BLaER1 treated with 17β-estradiol and CSF1 and Interleukin-3, amounts not matched to agents 10 nM and 100 nM (cell line): ENCODE data around the gene SLC6A9.
A peak's percentile ranks its signal among the peaks of the same experiment; 100 is the strongest.

ENCODE experiments used
- H3K27ac ChIP-seq, 11 experiments: shearing (Covaris generic); formaldehyde crosslinking; 2 replicates each; pipeline ENCODE4 v1.8.1; 2022
- H3K27me3 ChIP-seq, 11 experiments: shearing (Covaris generic); formaldehyde crosslinking; 2 replicates each; pipeline ENCODE4 v1.8.1; 2022
- H3K36me3 ChIP-seq, 11 experiments: shearing (Covaris generic); formaldehyde crosslinking; 2 replicates each; pipeline ENCODE4 v1.8.1; 2022
- H3K4me1 ChIP-seq, 10 experiments: shearing (Covaris generic); formaldehyde crosslinking; 2 replicates each; pipeline ENCODE4 v1.8.1; 2022
- H3K4me2 ChIP-seq, 11 experiments: shearing (Covaris generic); formaldehyde crosslinking; 2 replicates each; pipeline ENCODE4 v1.8.1; 2022
- H3K4me3 ChIP-seq, 10 experiments: shearing (Covaris generic); formaldehyde crosslinking; 2 replicates each; pipeline ENCODE4 v1.8.1; 2022
- H3K9ac ChIP-seq, 11 experiments: shearing (Covaris generic); formaldehyde crosslinking; 2 replicates each; pipeline ENCODE4 v1.8.1; 2022
- H3K9me3 ChIP-seq, 11 experiments: shearing (Covaris generic); formaldehyde crosslinking; replicated peaks in 1 of 11; 2 replicates each; pipeline ENCODE4 v1.8.1; 2022
- H4K20me1 ChIP-seq, 11 experiments: shearing (Covaris generic); formaldehyde crosslinking; 2 replicates each; pipeline ENCODE4 v1.8.1; 2022
- Cebpa-rat ChIP-seq, 11 experiments: shearing (Covaris generic); IDR thresholded peaks; 2 replicates each; pipeline ENCODE4 v1.8.1; 2022

Gene SLC6A9

DNA sequence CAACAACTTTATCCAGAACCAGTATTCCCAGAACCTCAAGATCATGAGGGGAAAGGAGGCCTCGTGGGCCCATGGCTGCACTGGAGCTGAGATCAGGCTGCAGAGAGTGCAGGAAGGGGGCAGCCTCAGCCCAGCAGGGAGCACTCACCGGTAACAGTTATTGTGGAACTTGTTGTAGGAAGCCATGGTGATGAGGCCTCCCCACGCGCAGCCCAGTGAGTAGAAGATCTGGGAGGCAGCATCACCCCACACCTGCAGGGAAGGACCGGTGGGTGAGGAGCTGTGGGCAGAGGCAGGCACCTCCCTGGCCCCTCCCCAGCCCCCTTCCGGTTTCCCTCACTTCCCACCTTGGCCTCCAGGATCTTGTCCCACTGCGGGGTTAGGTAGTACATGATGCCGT is 29.1 kb downstream of the SLC6A9 start:
- Histone ChIP-seq H3K9me3 (no peaks in the 10 kb centered on the region), H3K36me3 (no peaks in the 10 kb centered on the region), H3K27me3 (no peaks in the 10 kb centered on the region), H3K4me3 (no peak overlapping the region), H3K9ac (no peak overlapping the region), H3K4me1 (peaks cover 0 to 20% (median 10%) of the 10 kb centered on the region in 10 experiments; a peak in 17 of 20 replicates), H4K20me1 (peaks cover 0 to 7% (median 0%) of the 10 kb centered on the region in 11 experiments; a peak in 3 of 22 replicates), H3K27ac (no peak overlapping the region), H3K4me2 (no peak overlapping the region)
- TF ChIP-seq Cebpa-rat (IDR thresholded peaks at IDR 0.05), result no peak

GRCh38 chr1:44000122-44000665 is 31.1 kb downstream of the SLC6A9 start:
- Histone ChIP-seq H3K4me3 (no peak overlapping the region), H3K27ac (no peak overlapping the region), H3K4me2 (no peak overlapping the region), H3K36me3 (no peaks in the 10 kb centered on the region), H3K9ac (no peak overlapping the region), H4K20me1 (peaks cover 0 to 11% (median 0%) of the 10 kb centered on the region in 11 experiments; a peak in 5 of 22 replicates), H3K27me3 (no peaks in the 10 kb centered on the region), H3K4me1 (peaks cover under 1 to 36% (median 26%) of the 10 kb centered on the region in 10 experiments), H3K9me3 (no peaks in the 10 kb centered on the region)
- no peak for TF ChIP-seq Cebpa-rat (IDR thresholded peaks at IDR 0.05)

DNA sequence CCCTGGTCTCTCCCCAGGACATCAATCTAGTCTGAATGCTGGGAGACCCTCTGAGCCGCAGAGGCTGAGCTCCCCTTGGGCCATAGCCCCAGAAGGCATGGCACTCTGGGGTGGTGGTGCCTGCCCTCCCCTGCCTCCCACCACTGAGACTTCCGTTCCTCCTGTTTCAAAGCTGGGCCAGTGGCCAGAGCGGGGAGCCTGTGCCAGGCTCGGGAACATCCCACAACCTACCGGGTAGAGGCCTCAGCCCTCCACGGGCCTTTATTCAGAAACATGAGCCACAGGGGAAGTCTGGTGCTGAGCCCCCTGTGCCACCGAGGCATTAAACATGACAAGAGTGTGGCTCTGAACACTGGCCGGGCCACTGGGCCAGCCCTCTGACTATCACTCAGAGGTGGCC is 31.8 kb downstream of the SLC6A9 start:
- Histone ChIP-seq H3K36me3 (no peaks in the 10 kb centered on the region), H3K9ac (no peak overlapping the region), H4K20me1 (peaks cover 0 to 14% (median 0%) of the 10 kb centered on the region in 11 experiments; a peak in 5 of 22 replicates), H3K4me1 (peaks cover 8 to 37% (median 34%) of the 10 kb centered on the region in 10 experiments), H3K27me3 (no peaks in the 10 kb centered on the region), H3K4me3 (no peak overlapping the region), H3K9me3 (no peaks in the 10 kb centered on the region), H3K4me2 (peak overlapping the region in 8 of 11 experiments; percentile 14 to 49 (median 30); a peak in 12 of 22 replicates), H3K27ac (no peak overlapping the region)
- TF ChIP-seq Cebpa-rat (IDR thresholded peaks at IDR 0.05), result no peak

DNA sequence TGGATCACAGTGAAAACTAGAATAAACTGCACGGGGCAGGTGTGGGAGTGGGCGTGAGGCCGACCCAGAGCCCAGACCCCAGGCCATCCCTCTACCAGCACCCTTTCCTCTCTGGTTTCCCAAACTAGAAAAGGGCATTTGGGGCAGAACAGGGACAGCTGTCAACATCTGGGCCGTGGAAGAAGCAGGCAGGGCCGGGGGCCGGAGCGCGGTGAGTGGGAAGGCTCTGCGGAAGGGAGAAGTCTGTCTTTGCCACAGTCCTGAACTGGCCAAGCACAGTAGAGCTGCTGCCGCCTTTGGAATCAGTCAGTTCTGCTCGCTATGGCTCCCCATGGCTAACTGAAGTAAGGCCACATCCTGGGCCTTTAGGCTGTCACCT is 33.3 kb downstream of the SLC6A9 start:
- Histone ChIP-seq H3K4me2 (no peak overlapping the region), H3K27ac (no peak overlapping the region), H4K20me1 (peaks cover 0 to 14% (median 0%) of the 10 kb centered on the region in 11 experiments; a peak in 5 of 22 replicates), H3K36me3 (no peaks in the 10 kb centered on the region), H3K4me3 (no peak overlapping the region), H3K9me3 (no peaks in the 10 kb centered on the region), H3K27me3 (no peaks in the 10 kb centered on the region), H3K4me1 (peaks cover 21 to 52% (median 47%) of the 10 kb centered on the region in 10 experiments), H3K9ac (no peak overlapping the region)
- TF ChIP-seq Cebpa-rat (IDR thresholded peaks at IDR 0.05), result no peak

GRCh38 chr1:43997295-43997999 is 33.8 kb downstream of the SLC6A9 start:
- H3K4me3 ChIP-seq, result no peak overlapping the region
- no peaks in the 10 kb centered on the region for H3K27me3 ChIP-seq
- H3K4me1 ChIP-seq, result peaks cover 24 to 57% (median 52%) of the 10 kb centered on the region in 10 experiments
- H3K9me3 ChIP-seq, result no peaks in the 10 kb centered on the region
- H3K27ac ChIP-seq, result no peak overlapping the region
- no peaks in the 10 kb centered on the region for H3K36me3 ChIP-seq
- H3K4me2 ChIP-seq, result no peak overlapping the region
- H4K20me1 ChIP-seq, result peaks cover 0 to 14% (median 0%) of the 10 kb centered on the region in 11 experiments; a peak in 5 of 22 replicates
- no peak for TF ChIP-seq Cebpa-rat (IDR thresholded peaks at IDR 0.05)
- no peak overlapping the region for H3K9ac ChIP-seq

- peaks cover 0 to 14% (median 0%) of the 10 kb centered on the region in 11 experiments; a peak in 4 of 22 replicates for H4K20me1 ChIP-seq
- peaks cover 29 to 64% (median 59%) of the 10 kb centered on the region in 10 experiments for H3K4me1 ChIP-seq
- H3K4me2 ChIP-seq, result peak overlapping the region in 7 of 11 experiments; percentile 76 to 99 (median 85); a peak in 9 of 22 replicates
- H3K27ac ChIP-seq, result no peak overlapping the region
- H3K36me3 ChIP-seq, result no peaks in the 10 kb centered on the region
- H3K27me3 ChIP-seq, result no peaks in the 10 kb centered on the region
- TF ChIP-seq Cebpa-rat (IDR thresholded peaks at IDR 0.05), result no peak
- H3K9me3 ChIP-seq, result no peaks in the 10 kb centered on the region
- peak overlapping the region in 2 of 11 experiments; percentile 50 to 58; a peak in 1 of 22 replicates for H3K9ac ChIP-seq
- H3K4me3 ChIP-seq, result no peak overlapping the region
Measured at GRCh38 chr1:43996733-43997115, 34.5 kb downstream of the SLC6A9 start.

DNA sequence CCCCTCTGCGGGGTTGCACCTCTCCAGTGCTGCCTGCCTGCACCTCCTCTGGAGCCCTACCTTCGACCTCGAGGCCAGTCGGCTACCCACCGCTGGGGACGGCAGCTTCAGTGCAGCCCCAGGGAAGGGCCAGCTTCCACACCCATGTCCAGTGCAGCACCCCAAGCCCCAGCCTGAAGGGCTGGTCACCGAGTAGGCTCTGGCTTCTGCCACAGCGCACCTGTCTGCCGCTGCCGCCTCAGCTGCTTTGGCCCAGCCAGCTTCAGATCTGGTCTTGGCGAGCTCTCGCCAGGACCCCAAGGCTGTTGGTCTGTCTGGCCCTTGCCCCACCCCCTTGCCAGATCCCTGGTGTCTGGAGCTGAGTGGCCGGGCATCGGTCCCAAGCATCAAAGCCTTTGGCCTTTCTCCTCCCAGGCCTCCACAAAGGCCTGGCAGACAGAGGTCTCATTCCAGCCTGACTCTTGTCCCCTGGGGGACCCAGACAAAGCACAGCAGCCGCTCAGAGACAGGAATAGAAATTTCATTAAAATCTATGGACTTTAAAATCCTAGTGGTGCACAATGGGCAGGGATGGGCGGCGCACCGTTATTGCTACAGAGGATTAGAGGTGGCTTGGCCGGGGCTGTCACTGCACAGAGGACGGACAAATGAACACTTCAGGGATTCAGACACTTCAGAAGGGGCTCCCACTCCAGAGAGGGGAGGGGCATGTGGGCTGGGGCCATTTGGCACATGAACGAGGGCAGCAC is 35.1 kb downstream of the SLC6A9 start:
- no peaks in the 10 kb centered on the region for H3K27me3 ChIP-seq
- no peak for TF ChIP-seq Cebpa-rat (IDR thresholded peaks at IDR 0.05)
- H4K20me1 ChIP-seq, result peaks cover 0 to 14% (median 0%) of the 10 kb centered on the region in 11 experiments; a peak in 4 of 22 replicates
- H3K9me3 ChIP-seq, result no peaks in the 10 kb centered on the region
- H3K27ac ChIP-seq, result peak overlapping the region in 4 of 11 experiments; percentile 1 to 52 (median 26); a peak in 7 of 22 replicates
- H3K4me1 ChIP-seq, result peaks cover 29 to 65% (median 59%) of the 10 kb centered on the region in 10 experiments
- H3K4me2 ChIP-seq, result peak overlapping the region in 9 of 11 experiments; percentile 52 to 99 (median 85); a peak in 18 of 22 replicates
- H3K9ac ChIP-seq, result peak overlapping the region in 5 of 11 experiments; percentile 10 to 58 (median 46); a peak in 6 of 22 replicates
- no peak overlapping the region for H3K4me3 ChIP-seq
- H3K36me3 ChIP-seq, result no peaks in the 10 kb centered on the region

DNA sequence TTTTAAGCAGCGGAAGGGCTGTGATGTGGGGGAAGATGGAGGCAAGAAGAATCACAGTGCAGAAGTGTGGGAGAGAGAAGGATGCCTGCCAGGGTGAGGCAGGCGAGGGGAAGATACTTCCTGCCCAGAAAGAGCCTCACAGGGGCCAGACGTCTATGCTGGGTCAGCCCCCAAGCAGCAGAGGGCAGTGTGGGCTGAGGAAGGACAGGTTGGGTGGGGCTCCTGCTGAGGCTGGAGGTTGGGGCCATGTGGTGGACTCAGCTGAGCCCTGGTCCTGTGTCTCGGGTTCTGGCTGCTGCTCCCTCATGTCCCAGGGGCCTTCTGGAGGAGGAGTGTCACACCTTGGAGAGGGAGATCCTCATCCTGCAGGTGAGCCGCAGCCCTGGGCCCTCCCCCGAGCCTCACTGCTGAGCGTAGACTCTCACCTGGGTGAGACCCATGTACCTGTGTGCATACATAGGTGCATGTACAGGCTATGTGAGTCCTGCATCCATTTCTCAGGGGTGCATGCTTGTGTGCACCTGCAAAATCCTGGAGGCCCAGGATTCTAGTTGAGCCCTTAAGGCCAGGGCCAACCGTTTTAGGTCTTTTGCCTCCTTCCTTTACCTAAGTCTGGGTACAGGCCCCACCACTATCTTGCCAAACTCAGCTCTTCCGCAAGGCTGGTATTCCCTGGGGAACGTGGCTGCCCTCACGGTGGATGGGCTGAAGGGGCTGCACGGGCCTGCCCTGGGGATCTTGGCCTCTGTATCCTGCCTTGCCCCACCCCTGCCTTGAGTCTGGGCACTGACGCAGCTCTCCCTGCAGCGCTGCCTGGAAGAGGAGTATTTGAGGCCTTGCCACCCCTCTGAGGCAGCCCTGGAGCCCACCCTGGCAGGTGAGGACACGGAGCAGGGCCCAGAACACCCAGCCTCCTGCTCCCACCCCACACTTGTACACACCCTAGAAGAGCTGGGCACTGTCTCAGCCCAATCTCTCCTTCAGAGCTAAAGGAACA is 36.2 kb downstream of the SLC6A9 start:
- TF ChIP-seq Cebpa-rat (IDR thresholded peaks at IDR 0.05), result no peak; a peak in 1 of 22 replicates
- Histone ChIP-seq H3K9me3 (no peaks in the 10 kb centered on the region), H3K4me3 (peak overlapping the region in 1 of 10 experiments; percentile 14; a peak in 1 of 20 replicates), H3K36me3 (no peaks in the 10 kb centered on the region), H4K20me1 (peaks cover 0 to 14% (median 0%) of the 10 kb centered on the region in 11 experiments; a peak in 4 of 22 replicates), H3K4me2 (peak overlapping the region; percentile 52 to 99 (median 85)), H3K27me3 (no peaks in the 10 kb centered on the region), H3K9ac (peak overlapping the region in 6 of 11 experiments; percentile 10 to 58 (median 39); a peak in 10 of 22 replicates), H3K4me1 (peaks cover 40 to 74% (median 68%) of the 10 kb centered on the region in 10 experiments), H3K27ac (peak overlapping the region in 7 of 11 experiments; percentile 8 to 52 (median 34); a peak in 8 of 22 replicates)
